Left ventricle myocardium inferior (tissue), 1 donor: Measurements from ENCODE around the gene TMEM163. TPM values are rescaled to one million over a fixed set of nuclear protein-coding genes. Genes with fewer than 3 reads are reported as not detected.

Source experiments
- DNase-seq: peaks from one replicate; pipeline ENCODE4 v3.0.0-alpha.2; 2020
- H3K27ac ChIP-seq: fragments of 200-600 bp; replicated peaks from 2 replicates; pipeline ENCODE4 v1.8.0; 2021
- H3K27me3 ChIP-seq: fragments of 200-600 bp; 2 replicates; pipeline ENCODE4 v1.8.0; 2021; ENCODE audit warnings: low read depth
- H3K36me3 ChIP-seq: fragments of 200-600 bp; 2 replicates; pipeline ENCODE4 v1.8.0; 2021
- H3K4me1 ChIP-seq: fragments of 200-600 bp; 2 replicates; pipeline ENCODE4 v1.8.0; 2021
- H3K4me3 ChIP-seq: fragments of 200-600 bp; 2 replicates; pipeline ENCODE4 v1.8.0; 2021; ENCODE audit warnings: mild to moderate bottlenecking, moderate library complexity
- H3K9me3 ChIP-seq: fragments of 200-600 bp; replicated peaks from 2 replicates; pipeline ENCODE4 v1.8.0; 2021
- intact Hi-C: fragments of 100-400 bp; cut with micrococcal nuclease; formaldehyde crosslinking; loops from one replicate; pipeline ENCODE4 v1.11.0; 2022
- total RNA-seq: library from RNA; stranded (reverse); fragmentation: NEBNext Ultra II Directional; extraction: Animal tissue kit (Norgen Biotek cat#: 25700); gene quantifications from one replicate; pipeline ENCODE4 v1.2.1, GENCODE V29; 2021
- TF ChIP-seq, protein P1 (sequence below): fragments of 200-600 bp; IDR thresholded peaks from 2 replicates; pipeline ENCODE4 v1.8.0; 2021; ENCODE audit warnings: antibody characterized with exemption, mild to moderate bottlenecking, borderline replicate concordance
- donor health status: DM: no; HTN: yes; CAD: no; lungs with severe emphysema.

Gene TMEM163
- total RNA-seq, 1 donor from 2014 or later, result 0.22 TPM

DNA sequence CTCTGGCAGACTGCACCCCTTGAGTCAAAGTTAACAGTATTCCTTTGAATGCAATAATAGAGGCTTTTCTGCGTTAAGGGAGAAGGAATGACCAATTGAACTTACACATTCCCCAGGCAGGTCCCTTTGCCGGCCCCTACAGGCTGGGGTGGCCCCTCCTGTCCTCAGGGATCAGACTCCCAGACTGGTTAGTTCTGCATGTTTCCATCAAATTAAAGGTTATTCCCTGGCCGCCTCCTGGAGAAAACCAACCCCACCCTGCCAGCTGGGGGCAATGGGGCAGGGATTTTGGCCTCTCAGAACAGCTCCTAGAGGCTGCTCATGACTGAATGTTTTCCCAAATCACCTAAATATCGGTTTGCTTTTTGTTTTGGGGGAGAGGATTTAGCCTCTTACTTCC is 265.3 kb downstream of the TMEM163 start:
- no peaks in the 10 kb centered on the region for H3K9me3 ChIP-seq
- no peak overlapping the region for H3K4me3 ChIP-seq
- no peak overlapping the region for H3K27ac ChIP-seq
- intact Hi-C loops, result no loop called here
- TF ChIP-seq, protein P1, sequence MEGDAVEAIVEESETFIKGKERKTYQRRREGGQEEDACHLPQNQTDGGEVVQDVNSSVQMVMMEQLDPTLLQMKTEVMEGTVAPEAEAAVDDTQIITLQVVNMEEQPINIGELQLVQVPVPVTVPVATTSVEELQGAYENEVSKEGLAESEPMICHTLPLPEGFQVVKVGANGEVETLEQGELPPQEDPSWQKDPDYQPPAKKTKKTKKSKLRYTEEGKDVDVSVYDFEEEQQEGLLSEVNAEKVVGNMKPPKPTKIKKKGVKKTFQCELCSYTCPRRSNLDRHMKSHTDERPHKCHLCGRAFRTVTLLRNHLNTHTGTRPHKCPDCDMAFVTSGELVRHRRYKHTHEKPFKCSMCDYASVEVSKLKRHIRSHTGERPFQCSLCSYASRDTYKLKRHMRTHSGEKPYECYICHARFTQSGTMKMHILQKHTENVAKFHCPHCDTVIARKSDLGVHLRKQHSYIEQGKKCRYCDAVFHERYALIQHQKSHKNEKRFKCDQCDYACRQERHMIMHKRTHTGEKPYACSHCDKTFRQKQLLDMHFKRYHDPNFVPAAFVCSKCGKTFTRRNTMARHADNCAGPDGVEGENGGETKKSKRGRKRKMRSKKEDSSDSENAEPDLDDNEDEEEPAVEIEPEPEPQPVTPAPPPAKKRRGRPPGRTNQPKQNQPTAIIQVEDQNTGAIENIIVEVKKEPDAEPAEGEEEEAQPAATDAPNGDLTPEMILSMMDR, result no peak
- H3K36me3 ChIP-seq, result peaks cover 15% of the 10 kb centered on the region
- H3K4me1 ChIP-seq, result peaks cover 4% of the 10 kb centered on the region
- no peak for DNase-seq
- H3K27me3 ChIP-seq, result no peaks in the 10 kb centered on the region

DNA sequence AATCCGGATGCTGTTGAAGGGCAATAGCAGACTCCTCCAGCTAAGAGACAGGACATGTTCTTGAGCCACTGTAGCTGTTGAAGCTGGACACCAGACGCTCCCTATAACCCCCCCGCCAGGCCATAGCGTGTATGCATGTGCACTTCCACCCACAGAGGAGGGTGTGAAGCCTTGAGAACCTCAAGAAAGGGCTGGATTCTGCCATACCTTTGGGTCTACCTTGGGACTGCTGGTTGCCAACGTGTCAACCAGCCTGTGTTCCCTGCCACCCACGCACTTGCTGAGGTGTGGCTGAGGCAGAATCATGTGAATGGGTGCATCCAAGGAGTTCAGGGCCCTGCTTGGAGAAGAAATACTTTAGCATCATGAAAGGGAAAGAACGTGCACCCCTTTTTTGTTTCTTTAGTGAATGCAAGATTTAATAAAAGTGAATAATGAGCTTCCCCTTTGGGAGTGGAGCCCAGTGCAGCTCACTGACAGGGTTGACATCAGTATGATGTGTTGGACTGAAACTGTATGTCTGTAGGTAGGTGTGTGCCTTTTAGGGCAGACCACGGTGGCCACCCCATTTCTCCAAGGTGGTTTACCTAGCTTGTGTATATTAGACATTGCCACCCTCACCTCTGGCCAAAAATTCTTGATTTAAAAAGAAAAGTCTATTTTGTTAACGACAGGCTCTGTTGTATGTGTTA is 266.6 kb downstream of the TMEM163 start:
- H3K4me3 ChIP-seq, result no peak overlapping the region
- H3K36me3 ChIP-seq, result peaks cover 21% of the 10 kb centered on the region
- TF ChIP-seq, protein P1, result no peak
- H3K4me1 ChIP-seq, result peaks cover 4% of the 10 kb centered on the region
- no peaks in the 10 kb centered on the region for H3K9me3 ChIP-seq
- no peaks in the 10 kb centered on the region for H3K27me3 ChIP-seq
- intact Hi-C loops, result no loop called here
- no peak overlapping the region for H3K27ac ChIP-seq
- DNase-seq, result no peak

- Histone ChIP-seq H3K4me1 (peaks cover 11% of the 10 kb centered on the region), H3K27me3 (no peaks in the 10 kb centered on the region), H3K9me3 (no peaks in the 10 kb centered on the region), H3K36me3 (peaks cover 25% of the 10 kb centered on the region), H3K27ac (no peak overlapping the region), H3K4me3 (no peak overlapping the region)
- TF ChIP-seq, protein P1, result no peak
- intact Hi-C loops, result no loop called here
- no peak for DNase-seq
These were observed 267.5 kb downstream of the TMEM163 start for GRCh38 chr2:134451347-134451630.

DNA sequence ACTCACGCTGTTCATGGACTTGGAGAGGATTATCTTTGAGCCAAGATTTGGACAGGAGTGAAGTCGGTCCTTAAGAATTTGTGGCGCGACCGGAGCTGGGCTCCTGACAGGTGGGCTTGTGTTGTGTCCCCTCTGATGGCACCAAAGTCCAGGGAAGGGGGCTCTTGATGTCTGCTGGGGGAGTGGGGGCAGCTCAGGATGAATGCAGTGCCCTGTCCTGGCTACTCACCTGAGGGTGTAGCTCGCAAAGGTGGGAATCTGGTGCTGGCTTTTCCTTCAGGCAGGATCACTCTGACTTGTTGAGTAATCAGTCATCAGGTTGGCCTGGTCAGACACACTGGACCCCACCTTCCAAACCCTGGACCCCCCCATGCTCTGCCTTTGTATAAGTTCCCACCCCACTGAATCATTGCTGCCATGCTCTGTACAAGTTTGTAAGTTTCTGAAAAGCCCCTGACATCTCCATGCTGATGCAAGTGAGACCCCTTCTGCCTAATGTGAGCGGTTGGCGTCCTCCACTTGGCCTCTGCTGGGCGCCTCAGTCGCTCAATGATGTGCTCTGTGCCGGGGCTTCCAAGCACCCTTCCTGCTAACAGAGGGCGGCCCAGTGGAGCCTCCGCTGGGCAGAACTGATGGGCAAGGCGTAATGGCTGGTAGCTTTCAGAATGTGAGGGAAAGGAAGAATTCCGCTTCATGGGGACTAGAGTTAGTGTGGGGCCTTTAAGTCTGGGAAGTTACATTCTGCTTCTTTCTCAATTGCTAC is 268.9 kb downstream of the TMEM163 start:
- Histone ChIP-seq H3K36me3 (peaks cover 32% of the 10 kb centered on the region), H3K27me3 (no peaks in the 10 kb centered on the region), H3K4me1 (peaks cover 25% of the 10 kb centered on the region), H3K4me3 (no peak overlapping the region), H3K9me3 (no peaks in the 10 kb centered on the region), H3K27ac (no peak overlapping the region)
- DNase-seq, result no peak
- TF ChIP-seq, protein P1, result no peak
- intact Hi-C loops, result loop anchor here (5.0 kb wide), 1 partner anchor 563 kb away; no protein-coding TSS in a partner anchor

DNA sequence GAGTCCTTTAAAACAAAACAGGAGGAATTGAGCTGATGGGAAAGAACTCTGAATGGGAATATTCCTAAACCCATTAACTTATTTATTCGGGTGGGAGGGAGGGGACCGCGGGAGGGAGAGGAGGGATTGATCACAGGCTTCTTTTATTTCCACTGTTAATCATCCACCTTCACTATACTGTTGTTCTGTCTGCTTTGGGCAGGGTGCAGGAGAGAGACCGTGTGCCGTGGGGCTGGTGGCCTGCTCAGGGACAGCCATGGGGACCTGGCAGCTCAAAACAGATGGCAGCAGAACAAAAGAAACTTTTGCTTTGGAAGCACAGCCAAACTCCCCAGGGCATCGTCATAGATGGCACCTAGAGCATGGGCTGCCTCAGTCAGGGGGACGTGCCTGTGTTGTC is 269.6 kb downstream of the TMEM163 start:
- TF ChIP-seq, protein P1, result no peak
- Histone ChIP-seq H3K27me3 (no peaks in the 10 kb centered on the region), H3K4me1 (peaks cover 29% of the 10 kb centered on the region), H3K4me3 (no peak overlapping the region), H3K9me3 (no peaks in the 10 kb centered on the region), H3K27ac (no peak overlapping the region), H3K36me3 (peaks cover 32% of the 10 kb centered on the region)
- DNase-seq, result no peak
- intact Hi-C loops, result loop anchor here (5.0 kb wide), 1 partner anchor 562 kb away; no protein-coding TSS in a partner anchor
